Measurements from ENCODE around the gene CDC34. TPM values are rescaled to one million over a fixed set of nuclear protein-coding genes. Genes with fewer than 3 reads are reported as not detected.

Gene CDC34
- total and polyA plus RNA-seq, 7 donors: 72.6 to 160 (median 107) TPM

GRCh38 chr19:484494-484893 is 47.1 kb upstream of the CDC34 start:
- no peaks in the 10 kb centered on the region for H3K9me3 ChIP-seq
- peaks cover 0 to 22% (median 2%) of the 10 kb centered on the region in 3 donors for H3K27me3 ChIP-seq (ENCODE audit: insufficient read depth in 3 of 3, low read length in 2 of 3)
- TF ChIP-seq CTCF (IDR thresholded peaks at IDR 0.05): no peak
- WGBS, 3 donors: 63 to 66% (median 64%) methylated on average over 15 of the region's 15 CpGs
- ATAC-seq: no peak
- DNase-seq: peak in 1 of 2 donors; percentile 48
- intact Hi-C loops (cut with DNase I): loop anchor here in 1 of 2 donors (10.0 kb wide), 1 partner anchor 100 kb away; no protein-coding TSS in a partner anchor
- no peak overlapping the region for H3K27ac ChIP-seq
- H3K4me3 ChIP-seq: no peak overlapping the region
- H3K36me3 ChIP-seq (ENCODE audit: insufficient read depth in 1 of 2, low read depth in 1 of 2): no peaks in the 10 kb centered on the region
- H3K4me1 ChIP-seq: no peaks in the 10 kb centered on the region

GRCh38 chr19:485077-485476 is 46.5 kb upstream of the CDC34 start:
- WGBS, 3 donors: 37 to 58% (median 46%) methylated on average over 22 of the region's 22 CpGs
- H3K4me1 ChIP-seq: peaks cover 4% of the 10 kb centered on the region
- H3K27me3 ChIP-seq (ENCODE audit: insufficient read depth in 3 of 3, low read length in 2 of 3): peaks cover 0 to 22% (median 2%) of the 10 kb centered on the region in 3 donors
- intact Hi-C loops (cut with DNase I): loop anchor here in 1 of 2 donors (10.0 kb wide), 1 partner anchor 100 kb away; no protein-coding TSS in a partner anchor
- no peak overlapping the region for H3K27ac ChIP-seq
- ATAC-seq: no peak
- peak in 1 of 2 donors; percentile 3 for DNase-seq
- H3K9me3 ChIP-seq: no peaks in the 10 kb centered on the region
- H3K36me3 ChIP-seq (ENCODE audit: insufficient read depth in 1 of 2, low read depth in 1 of 2): no peaks in the 10 kb centered on the region
- H3K4me3 ChIP-seq: no peak overlapping the region
- TF ChIP-seq CTCF (IDR thresholded peaks at IDR 0.05): no peak

- ATAC-seq: no peak
- Histone ChIP-seq H3K36me3 (ENCODE audit: insufficient read depth in 1 of 2, low read depth in 1 of 2) (no peaks in the 10 kb centered on the region), H3K27ac (no peak overlapping the region), H3K27me3 (ENCODE audit: insufficient read depth in 3 of 3, low read length in 2 of 3) (peaks cover 0 to 22% (median 2%) of the 10 kb centered on the region in 3 donors), H3K4me1 (peaks cover 11% of the 10 kb centered on the region), H3K4me3 (no peak overlapping the region), H3K9me3 (no peaks in the 10 kb centered on the region)
- intact Hi-C loops (cut with DNase I): loop anchor here in 1 of 2 donors (10.0 kb wide), 1 partner anchor 101 kb away; no protein-coding TSS in a partner anchor
- peak in 1 of 2 donors; percentile 69 for DNase-seq
- TF ChIP-seq CTCF (IDR thresholded peaks at IDR 0.05): no peak
- WGBS, 3 donors: 8 to 12% (median 8%) methylated on average over 16 to 23 of the region's 23 CpGs
These were observed 45.9 kb upstream of the CDC34 start for GRCh38 chr19:485583-486236.

GRCh38 chr19:488505-489417 is 42.8 kb upstream of the CDC34 start:
- Histone ChIP-seq H3K9me3 (no peaks in the 10 kb centered on the region), H3K36me3 (ENCODE audit: insufficient read depth in 1 of 2, low read depth in 1 of 2) (no peaks in the 10 kb centered on the region), H3K4me1 (peaks cover 11% of the 10 kb centered on the region), H3K4me3 (peak overlapping the region; percentile 92), H3K27ac (peak overlapping the region; percentile 93), H3K27me3 (ENCODE audit: insufficient read depth in 3 of 3, low read length in 2 of 3) (peaks cover 0 to 19% (median 2%) of the 10 kb centered on the region in 3 donors)
- intact Hi-C loops (cut with DNase I): loop anchor here in 1 of 2 donors (10.0 kb wide), 1 partner anchor 104 kb away; no protein-coding TSS in a partner anchor
- ATAC-seq: peak; percentile 95 to 98 (median 97)
- DNase-seq: peak; percentile 98 to 99
- WGBS, 3 donors: 0 to 1% (median 1%) methylated on average over 69 to 114 of the region's 114 CpGs
- no peak for TF ChIP-seq CTCF (IDR thresholded peaks at IDR 0.05)

Data from psoas muscle (tissue), 8 donors.